HAP-1 (cell line): ENCODE data around the gene SPIRE2.
"Not testable (repeated sequence)": the region's sequence is repeated elsewhere in the genome, so short reads cannot be mapped to it uniquely, and the experiment has no call there.

Source experiments
- DNase-seq, 2 experiments: peaks; one replicate each; pipeline ENCODE4 v3.0.0-alpha.2; 2016 to 2020; ENCODE audit warnings: low spot score in 2 of 2
- H3K27me3 ChIP-seq: fragments of 250-450 bp; sonication (Bioruptor Pico); 2 replicates; pipeline ENCODE4 v1.5.1; 2020; ENCODE audit warnings: low read depth, mild to moderate bottlenecking, moderate library complexity
- H3K36me3 ChIP-seq: fragments of 250-450 bp; sonication (Bioruptor Pico); replicated peaks from 2 replicates; pipeline ENCODE4 v1.5.1; 2020; ENCODE audit warnings: mild to moderate bottlenecking
- H3K4me1 ChIP-seq: fragments of 250-450 bp; sonication (Bioruptor Pico); 2 replicates; pipeline ENCODE4 v1.5.1; 2020; ENCODE audit warnings: mild to moderate bottlenecking
- H3K4me3 ChIP-seq: fragments of 250-450 bp; sonication (Bioruptor Pico); 2 replicates; pipeline ENCODE4 v1.5.1; 2020; ENCODE audit warnings: mild to moderate bottlenecking, moderate library complexity
- H3K9me3 ChIP-seq: fragments of 250-450 bp; sonication (Bioruptor Pico); 2 replicates; pipeline ENCODE4 v1.5.1; 2020; ENCODE audit warnings: mild to moderate bottlenecking, moderate library complexity
- in situ Hi-C: fragments of 300-500 bp; cut with MboI; formaldehyde crosslinking; loops from 3 replicates; pipeline ENCODE4 v1.14.3; 2020; ENCODE audit warnings: low sequenced_read_pairs, inconsistent platforms, mixed read lengths

The SPIRE2 gene

GRCh38 chr16:89879123-89879522 lies 50.8 kb downstream of the SPIRE2 start:
- DNase-seq, H3K27me3 ChIP-seq, H3K9me3 ChIP-seq, H3K4me1 ChIP-seq, in situ Hi-C loops, H3K4me3 ChIP-seq: not testable (repeated sequence)
- H3K36me3 ChIP-seq = peaks cover 69% of the 10 kb centered on the region

GRCh38 chr16:89880477-89881367 lies 52.4 kb downstream of the SPIRE2 start:
- DNase-seq = no peak
- Histone ChIP-seq H3K9me3 (no peaks in the 10 kb centered on the region), H3K4me3 (no peak overlapping the region), H3K27me3 (no peaks in the 10 kb centered on the region), H3K4me1 (no peaks in the 10 kb centered on the region), H3K36me3 (peaks cover 67% of the 10 kb centered on the region)
- in situ Hi-C loops = no loop called here

- H3K9me3 ChIP-seq = no peaks in the 10 kb centered on the region
- no peaks in the 10 kb centered on the region for H3K4me1 ChIP-seq
- in situ Hi-C loops = no loop called here
- H3K4me3 ChIP-seq = no peak overlapping the region
- no peak for DNase-seq
- no peaks in the 10 kb centered on the region for H3K27me3 ChIP-seq
- peaks cover 67% of the 10 kb centered on the region for H3K36me3 ChIP-seq
These were observed 53.1 kb downstream of the SPIRE2 start for GRCh38 chr16:89881368-89881730.

GRCh38 chr16:89883346-89884040 lies 55.2 kb downstream of the SPIRE2 start:
- Histone ChIP-seq H3K4me3 (no peak overlapping the region), H3K4me1 (no peaks in the 10 kb centered on the region), H3K36me3 (peaks cover 72% of the 10 kb centered on the region), H3K9me3 (no peaks in the 10 kb centered on the region), H3K27me3 (no peaks in the 10 kb centered on the region)
- DNase-seq = no peak
- in situ Hi-C loops = no loop called here

GRCh38 chr16:89884041-89884421 lies 55.8 kb downstream of the SPIRE2 start:
- no peaks in the 10 kb centered on the region for H3K4me1 ChIP-seq
- in situ Hi-C loops = no loop called here
- no peaks in the 10 kb centered on the region for H3K27me3 ChIP-seq
- DNase-seq = no peak
- H3K36me3 ChIP-seq = peaks cover 71% of the 10 kb centered on the region
- no peaks in the 10 kb centered on the region for H3K9me3 ChIP-seq
- no peak overlapping the region for H3K4me3 ChIP-seq

GRCh38 chr16:89887243-89887642 lies 59.0 kb downstream of the SPIRE2 start:
- Histone ChIP-seq H3K4me1 (no peaks in the 10 kb centered on the region), H3K4me3 (no peak overlapping the region), H3K36me3 (peaks cover 82% of the 10 kb centered on the region), H3K27me3 (no peaks in the 10 kb centered on the region), H3K9me3 (no peaks in the 10 kb centered on the region)
- no peak for DNase-seq
- in situ Hi-C loops = no loop called here

- in situ Hi-C loops = no loop called here
- no peak overlapping the region for H3K4me3 ChIP-seq
- peaks cover 86% of the 10 kb centered on the region for H3K36me3 ChIP-seq
- no peaks in the 10 kb centered on the region for H3K4me1 ChIP-seq
- DNase-seq = no peak
- no peaks in the 10 kb centered on the region for H3K9me3 ChIP-seq
- H3K27me3 ChIP-seq = no peaks in the 10 kb centered on the region
These were observed 61.9 kb downstream of the SPIRE2 start for GRCh38 chr16:89890200-89890599.

- H3K9me3 ChIP-seq = no peaks in the 10 kb centered on the region
- no peak overlapping the region for H3K4me3 ChIP-seq
- no peaks in the 10 kb centered on the region for H3K27me3 ChIP-seq
- no peak for DNase-seq
- no peaks in the 10 kb centered on the region for H3K4me1 ChIP-seq
- in situ Hi-C loops = no loop called here
- H3K36me3 ChIP-seq = peaks cover 86% of the 10 kb centered on the region
These were observed 62.8 kb downstream of the SPIRE2 start for GRCh38 chr16:89890886-89891657.

GRCh38 chr16:89892055-89892630 lies 63.9 kb downstream of the SPIRE2 start:
- in situ Hi-C loops = no loop called here
- no peaks in the 10 kb centered on the region for H3K4me1 ChIP-seq
- no peaks in the 10 kb centered on the region for H3K9me3 ChIP-seq
- H3K36me3 ChIP-seq = peaks cover 80% of the 10 kb centered on the region
- DNase-seq = no peak
- H3K4me3 ChIP-seq = no peak overlapping the region
- H3K27me3 ChIP-seq = no peaks in the 10 kb centered on the region

GRCh38 chr16:89892635-89893034 lies 64.4 kb downstream of the SPIRE2 start:
- H3K9me3 ChIP-seq = no peaks in the 10 kb centered on the region
- no peaks in the 10 kb centered on the region for H3K27me3 ChIP-seq
- H3K36me3 ChIP-seq = peaks cover 75% of the 10 kb centered on the region
- H3K4me3 ChIP-seq = no peak overlapping the region
- no peak for DNase-seq
- in situ Hi-C loops = no loop called here
- no peaks in the 10 kb centered on the region for H3K4me1 ChIP-seq

GRCh38 chr16:89893642-89894548 lies 65.6 kb downstream of the SPIRE2 start:
- H3K36me3 ChIP-seq = peaks cover 70% of the 10 kb centered on the region

GRCh38 chr16:89895482-89896250 lies 67.4 kb downstream of the SPIRE2 start:
- Histone ChIP-seq H3K4me1 (no peaks in the 10 kb centered on the region), H3K27me3 (no peaks in the 10 kb centered on the region), H3K36me3 (peaks cover 64% of the 10 kb centered on the region), H3K9me3 (no peaks in the 10 kb centered on the region), H3K4me3 (no peak overlapping the region)
- in situ Hi-C loops = no loop called here
- DNase-seq = no peak

More at GRCh38 chr16:89893642-89894548, 65.6 kb downstream of the SPIRE2 start:
- no peak for DNase-seq
- in situ Hi-C loops = no loop called here
- Histone ChIP-seq H3K27me3 (no peaks in the 10 kb centered on the region), H3K9me3 (no peaks in the 10 kb centered on the region), H3K4me1 (no peaks in the 10 kb centered on the region), H3K4me3 (no peak overlapping the region)
